Peyer's patch (tissue), 4 donors: ENCODE measurements around the gene HSPB2. TPM values are rescaled to one million over a fixed set of nuclear protein-coding genes. Genes with fewer than 3 reads are reported as not detected.
A peak's percentile ranks its signal among the peaks of the same experiment; 100 is the strongest.

ENCODE experiments used
- DNase-seq, 3 donors: peaks; one replicate each; pipeline ENCODE4 v3.0.0-alpha.2; 2017 to 2019
- H3K27ac ChIP-seq, 4 donors: fragments of 200-600 bp; sonication (generic); one replicate each; pipeline ENCODE4 v1.5.1; 2016 to 2019
- H3K27me3 ChIP-seq, 2 donors: fragments of 200-600 bp; sonication (generic); one replicate each; pipeline ENCODE4 v1.5.1; 2019
- H3K36me3 ChIP-seq, 3 donors: fragments of 200-600 bp; sonication (generic); one replicate each; pipeline ENCODE4 v1.5.1; 2016 to 2019
- H3K4me1 ChIP-seq, 4 donors: fragments of 200-600 bp; sonication (generic); one replicate each; pipeline ENCODE4 v1.5.1; 2016 to 2019
- H3K4me3 ChIP-seq, 4 donors: fragments of 200-600 bp; sonication (generic); 1 replicate in 3 of 4; 2 replicates in 1 of 4; pipeline ENCODE4 v1.5.1; 2016 to 2019; ENCODE audit warnings: mild to moderate bottlenecking in 1 of 4
- H3K9me3 ChIP-seq, 4 donors: fragments of 200-600 bp; sonication (generic); one replicate each; pipeline ENCODE4 v1.5.1; 2016 to 2019; ENCODE audit warnings: mild to moderate bottlenecking in 1 of 4
- CTCF ChIP-seq, 6 experiments: fragments of 450-650 bp in 4 of 6; fragments of 200-600 bp in 2 of 6; sonication (generic) in 1 of 6; IDR thresholded peaks; one replicate each; pipeline ENCODE4 v1.5.1; 2017 to 2019; ENCODE audit warnings: antibody characterized with exemption in 6 of 6, mild to moderate bottlenecking in 3 of 6, moderate library complexity in 1 of 6
- POLR2A ChIP-seq, 2 donors: fragments of 450-650 bp; IDR thresholded peaks; one replicate each; pipeline ENCODE4 v1.5.1; 2017; ENCODE audit warnings: antibody characterized with exemption in 2 of 2, mild to moderate bottlenecking in 2 of 2, moderate library complexity in 2 of 2
- total RNA-seq, 4 donors: library from RNA; depleted of rRNA; stranded (reverse); fragments of >200 nt; gene quantifications; one replicate each; pipeline ENCODE4 v1.1.0, GENCODE V29; 2016

The HSPB2 gene
- total RNA-seq = 1 to 10 TPM in 1 of 4 donors, under 1 TPM in 1, not detected in 2; 0.94 to 2.5 TPM

- no peaks in the 10 kb centered on the region for H3K4me1 ChIP-seq
- H3K4me3 ChIP-seq = peak within 1 kb of the TSS; percentile 15 to 54 (median 30)
- no peaks in the 10 kb centered on the region for H3K9me3 ChIP-seq
- peak within 1 kb of the TSS; percentile 63 to 89 (median 71) for H3K27ac ChIP-seq
- no peak for DNase-seq
- TF ChIP-seq POLR2A (IDR thresholded peaks at IDR 0.05) (no peak), CTCF (IDR thresholded peaks at IDR 0.05) (no peak)
- H3K27me3 ChIP-seq = no peaks in the 10 kb centered on the region
- H3K36me3 ChIP-seq = no peaks in the 10 kb centered on the region
These were observed at the start of gene HSPB2 for GRCh38 chr11:111912535-111912934. HSPB2 (plus strand) TSS chr11:111912734; CDS start chr11:111912830, 96 bp downstream.

- no peak for DNase-seq
- H3K27ac ChIP-seq = peak overlapping the region in 1 of 4 donors; percentile 89
- H3K4me3 ChIP-seq = peak overlapping the region in 1 of 4 donors; percentile 91
- peaks cover 0 to 14% (median 0%) of the 10 kb centered on the region in 4 donors for H3K4me1 ChIP-seq
- no peaks in the 10 kb centered on the region for H3K9me3 ChIP-seq
- TF ChIP-seq POLR2A (IDR thresholded peaks at IDR 0.05) = no peak
- TF ChIP-seq CTCF (IDR thresholded peaks at IDR 0.05) = no peak
- no peaks in the 10 kb centered on the region for H3K27me3 ChIP-seq
- peaks cover 0 to 32% (median 0%) of the 10 kb centered on the region in 3 donors for H3K36me3 ChIP-seq
These were observed 42.4 kb upstream of the HSPB2 start for GRCh38 chr11:111870113-111870512.

GRCh38 chr11:111870522-111870885 is 42.0 kb upstream of the HSPB2 start:
- Histone ChIP-seq H3K4me3 (peak overlapping the region; percentile 67 to 100 (median 82)), H3K36me3 (peaks cover 0 to 29% (median 0%) of the 10 kb centered on the region in 3 donors), H3K27me3 (no peaks in the 10 kb centered on the region), H3K4me1 (peaks cover 0 to 14% (median 0%) of the 10 kb centered on the region in 4 donors), H3K9me3 (no peaks in the 10 kb centered on the region), H3K27ac (peak overlapping the region; percentile 84 to 93 (median 88))
- no peak for TF ChIP-seq CTCF (IDR thresholded peaks at IDR 0.05)
- TF ChIP-seq POLR2A (IDR thresholded peaks at IDR 0.05) = no peak
- no peak for DNase-seq

- Histone ChIP-seq H3K27ac (peak within 1 kb of the TSS; percentile 84 to 93 (median 88)), H3K4me3 (peak within 1 kb of the TSS; percentile 67 to 100 (median 82)), H3K27me3 (no peaks in the 10 kb centered on the region), H3K36me3 (peaks cover 0 to 26% (median 0%) of the 10 kb centered on the region in 3 donors), H3K9me3 (no peaks in the 10 kb centered on the region), H3K4me1 (peaks cover 0 to 14% (median 0%) of the 10 kb centered on the region in 4 donors)
- TF ChIP-seq CTCF (IDR thresholded peaks at IDR 0.05) (peak; percentile 3 to 66 (median 49)), POLR2A (IDR thresholded peaks at IDR 0.05) (no peak)
- peak; percentile 79 to 93 (median 84) for DNase-seq
These were observed 41.4 kb upstream of the HSPB2 start, which contains the start of gene ALG9 for GRCh38 chr11:111870886-111871692. ALG9 (minus strand) TSS chr11:111871581; CDS start chr11:111871482, 99 bp downstream.

- Histone ChIP-seq H3K9me3 (no peaks in the 10 kb centered on the region), H3K27me3 (no peaks in the 10 kb centered on the region), H3K4me1 (peaks cover 0 to 14% (median 0%) of the 10 kb centered on the region in 4 donors), H3K36me3 (peaks cover 0 to 20% (median 0%) of the 10 kb centered on the region in 3 donors), H3K4me3 (peak overlapping the region; percentile 67 to 100 (median 82)), H3K27ac (peak overlapping the region; percentile 84 to 93 (median 88))
- no peak for DNase-seq
- TF ChIP-seq POLR2A (IDR thresholded peaks at IDR 0.05) (no peak), CTCF (IDR thresholded peaks at IDR 0.05) (no peak)
These were observed 40.8 kb upstream of the HSPB2 start for GRCh38 chr11:111871693-111872161.
